GM19238 (cell line): ENCODE results near the gene SF1.

Source experiments
- DNase-seq: peaks from one replicate; pipeline ENCODE4 v3.0.0; 2011; ENCODE audit warnings: low spot score; ENCODE audit not compliant: insufficient read length

Gene SF1

GRCh38 chr11:64778223-64778472 is 194 bp downstream of the SF1 start:
- no peak for DNase-seq

- DNase-seq = peak; percentile 88
Observed at GRCh38 chr11:64777449-64778222, 706 bp downstream of the SF1 start.

GRCh38 chr11:64776875-64777274 is 1.5 kb downstream of the SF1 start:
- no peak for DNase-seq

- DNase-seq = no peak
Observed at GRCh38 chr11:64776425-64776824, 1.9 kb downstream of the SF1 start.

- DNase-seq = no peak
Observed at GRCh38 chr11:64774144-64774543, 4.2 kb downstream of the SF1 start.

- DNase-seq = no peak
Observed at GRCh38 chr11:64772303-64773018, 5.9 kb downstream of the SF1 start.

GRCh38 chr11:64771861-64772260 is 6.5 kb downstream of the SF1 start:
- DNase-seq = no peak

- no peak for DNase-seq
Observed at GRCh38 chr11:64770120-64770519, 8.2 kb downstream of the SF1 start.

GRCh38 chr11:64769283-64769682 is 9.1 kb downstream of the SF1 start:
- no peak for DNase-seq

- no peak for DNase-seq
Observed at GRCh38 chr11:64768300-64768694, 10.0 kb downstream of the SF1 start.

GRCh38 chr11:64767344-64768299 is 10.7 kb downstream of the SF1 start:
- DNase-seq = no peak

GRCh38 chr11:64766881-64767280 is 11.5 kb downstream of the SF1 start:
- DNase-seq = no peak

GRCh38 chr11:64765851-64766665 is 12.3 kb downstream of the SF1 start:
- no peak for DNase-seq

- no peak for DNase-seq
Observed at GRCh38 chr11:64765291-64765850, 13.0 kb downstream of the SF1 start.

- DNase-seq = no peak
Observed at GRCh38 chr11:64764753-64765152, 13.6 kb downstream of the SF1 start.

GRCh38 chr11:64764040-64764611 is 14.2 kb downstream of the SF1 start:
- DNase-seq = no peak

GRCh38 chr11:64763526-64764039 is 14.8 kb downstream of the SF1 start:
- no peak for DNase-seq

- no peak for DNase-seq
Observed at GRCh38 chr11:64762674-64763525, 15.4 kb downstream of the SF1 start.

GRCh38 chr11:64762277-64762673 is 16.1 kb downstream of the SF1 start:
- no peak for DNase-seq
